Activated CD4-positive, alpha-beta T cell treated with anti-CD3 and anti-CD28 coated beads for 48 hours (primary cell): ENCODE measurements around the gene TCAP.

Experiments used
- DNase-seq: peaks from one replicate; pipeline ENCODE4 v3.0.0-alpha.2; 2020

The TCAP gene

DNA sequence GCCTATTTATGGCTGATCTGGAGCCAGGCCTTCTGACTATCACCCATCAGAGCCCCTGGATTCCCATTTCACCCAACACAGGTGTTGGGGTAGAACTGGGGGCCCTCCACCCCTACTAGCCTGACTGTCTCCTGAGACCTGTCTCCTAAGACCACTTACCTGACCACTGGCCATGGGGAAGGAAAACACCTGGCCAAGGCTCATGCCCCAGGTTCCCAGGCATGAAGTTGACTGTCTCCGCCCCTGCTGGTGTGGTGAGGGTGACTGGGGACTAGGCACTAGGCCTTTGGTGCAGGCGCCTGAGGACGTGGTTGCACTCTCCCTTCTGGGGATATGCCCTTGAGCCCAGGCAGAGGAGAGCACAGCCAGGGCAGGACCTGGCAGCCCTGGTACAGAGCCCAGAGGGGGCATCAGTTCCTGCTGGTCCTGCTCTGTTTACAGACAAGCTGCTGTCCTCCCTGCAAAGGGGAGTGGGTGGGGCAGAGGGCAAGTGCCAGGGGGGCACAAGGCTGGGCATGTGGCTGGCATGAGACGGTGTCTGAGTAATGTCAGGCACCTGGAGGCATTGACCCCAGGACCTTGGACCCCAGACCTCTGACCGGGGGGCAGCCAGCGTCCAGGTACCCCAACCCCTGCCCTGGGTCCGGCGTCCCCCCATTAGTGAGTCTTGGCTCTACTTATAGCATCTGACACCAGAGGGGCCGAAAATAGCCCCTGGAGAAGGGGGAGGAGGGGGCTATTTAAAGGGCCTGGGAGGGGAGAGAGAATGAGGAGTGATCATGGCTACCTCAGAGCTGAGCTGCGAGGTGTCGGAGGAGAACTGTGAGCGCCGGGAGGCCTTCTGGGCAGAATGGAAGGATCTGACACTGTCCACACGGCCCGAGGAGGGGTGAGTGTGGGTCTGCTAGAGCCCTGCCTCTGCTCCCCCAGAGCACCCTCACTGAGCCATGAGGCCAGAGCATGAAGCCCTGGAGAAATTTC is at the start of gene TCAP:
Gene TCAP (plus strand): TSS at position 769 of the 981 bp plus-strand sequence. CDS start 11 bp downstream, at position 780.
- DNase-seq: no peak

GRCh38 chr17:39615434-39615833 is 49.7 kb upstream of the TCAP start:
- no peak for DNase-seq

GRCh38 chr17:39617100-39617445 is 48.1 kb upstream of the TCAP start:
- DNase-seq: no peak

- peak; percentile 67 for DNase-seq
Measured at GRCh38 chr17:39617446-39618245, 47.5 kb upstream of the TCAP start.

- no peak for DNase-seq
Measured at GRCh38 chr17:39618246-39618913, 46.8 kb upstream of the TCAP start.

- DNase-seq: no peak
Measured at GRCh38 chr17:39618956-39619785, 46.0 kb upstream of the TCAP start.

GRCh38 chr17:39619786-39620101 is 45.4 kb upstream of the TCAP start:
- no peak for DNase-seq

- peak; percentile 90 for DNase-seq
Measured at GRCh38 chr17:39621523-39622379, 43.4 kb upstream of the TCAP start.

DNA sequence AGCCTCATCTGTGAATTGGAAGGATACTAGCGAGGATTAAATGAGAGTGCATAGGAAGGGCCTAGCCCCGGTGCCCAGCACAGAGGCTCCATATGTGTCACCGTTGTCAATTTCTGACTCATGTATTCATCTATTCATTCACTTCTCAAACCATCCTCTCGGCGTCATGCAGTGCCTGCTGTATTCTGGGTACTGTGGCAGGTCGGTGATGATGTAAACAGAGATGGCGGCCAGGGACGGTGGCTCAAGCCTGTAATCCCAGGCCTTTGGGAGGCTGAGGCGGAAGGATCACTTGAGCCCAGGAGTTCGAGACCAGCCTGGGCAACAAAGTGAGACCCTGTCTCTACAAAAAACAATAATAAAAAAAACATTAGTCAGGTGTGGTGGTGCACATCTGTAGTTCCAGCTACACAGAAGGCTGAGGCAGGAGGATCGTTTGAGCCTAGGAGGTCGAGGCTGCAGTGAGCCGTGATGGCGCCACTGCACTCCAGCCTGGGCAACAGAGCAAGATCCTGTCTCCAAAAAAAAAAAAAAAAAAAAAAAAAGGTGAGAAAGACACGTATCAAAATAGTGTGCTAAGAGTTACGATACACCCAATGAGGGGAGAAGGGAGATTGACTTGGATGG is 42.7 kb upstream of the TCAP start:
- peak; percentile 69 for DNase-seq

DNA sequence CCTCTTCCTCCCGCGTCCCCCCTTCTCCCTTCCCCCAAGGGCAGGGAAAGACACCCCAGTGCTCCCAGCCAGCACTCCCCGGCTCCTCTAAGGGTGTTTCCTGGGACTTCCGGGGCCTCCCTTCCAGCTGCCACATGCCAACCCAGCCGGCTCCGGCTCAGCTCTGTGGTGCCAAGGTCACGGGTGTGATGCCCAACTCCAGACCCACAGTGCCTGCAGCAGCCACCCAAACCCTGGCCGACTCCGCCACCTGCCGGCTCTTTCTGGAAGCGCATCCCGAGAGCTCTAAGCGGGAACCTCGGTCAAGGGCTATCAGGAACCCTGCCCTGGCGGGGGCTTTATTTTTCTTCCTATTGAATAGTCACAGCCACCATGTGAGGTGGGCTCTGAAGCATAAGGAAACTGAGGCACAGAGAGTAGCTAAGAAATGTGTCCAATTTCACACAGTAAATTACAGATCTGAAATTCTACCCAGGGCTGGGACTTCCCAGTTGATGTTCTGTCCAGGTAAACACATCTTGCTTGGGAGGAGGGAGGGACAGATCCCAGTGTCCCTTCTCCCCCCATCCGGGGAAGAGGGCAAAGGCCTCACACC is 41.7 kb upstream of the TCAP start:
- DNase-seq: peak; percentile 92

- no peak for DNase-seq
Measured at GRCh38 chr17:39624313-39624712, 40.8 kb upstream of the TCAP start.

- no peak for DNase-seq
Measured at GRCh38 chr17:39625198-39625785, 39.9 kb upstream of the TCAP start.

DNA sequence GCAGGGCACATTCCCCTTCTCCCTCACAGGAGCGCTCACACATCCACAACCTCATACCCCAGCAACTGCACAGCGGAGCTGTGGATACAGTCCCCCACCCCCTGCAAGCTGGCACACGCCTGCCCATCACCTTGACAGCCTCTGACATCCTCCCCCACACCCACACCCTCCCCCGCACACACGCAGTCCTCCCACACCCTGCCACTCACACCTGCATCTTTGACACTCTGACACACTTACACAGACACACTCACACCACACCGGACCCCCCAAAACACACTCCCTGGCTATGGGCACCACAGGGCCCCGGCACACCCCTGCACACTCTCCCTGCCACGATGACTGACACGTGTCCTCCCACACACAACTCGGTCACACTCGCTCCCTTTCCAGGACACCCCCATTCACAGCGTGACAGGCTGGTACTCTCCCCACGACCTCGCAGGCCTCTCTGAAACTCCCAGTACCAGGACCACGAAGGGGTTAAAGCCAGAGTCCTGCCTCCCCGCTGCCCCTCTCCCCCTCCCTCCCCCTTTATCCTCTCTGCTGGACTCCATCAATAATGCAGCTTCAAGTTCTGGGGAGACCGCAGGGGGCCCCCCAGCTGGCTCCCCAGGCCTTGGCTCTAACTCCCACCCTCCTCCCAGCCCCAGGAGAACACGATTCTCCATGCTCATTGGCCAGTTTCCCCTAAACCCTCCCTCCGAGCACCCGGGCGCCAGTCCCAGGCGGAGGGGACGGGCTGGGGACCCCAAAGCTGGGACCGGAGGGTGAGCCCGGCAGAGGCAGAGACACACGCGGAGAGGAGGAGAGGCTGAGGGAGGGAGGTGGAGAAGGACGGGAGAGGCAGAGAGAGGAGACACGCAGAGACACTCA is 38.7 kb upstream of the TCAP start, which contains the start of gene PPP1R1B:
Gene PPP1R1B (plus strand): TSS at position 782 of the 876 bp plus-strand sequence. CDS start 441 bp downstream, outside the sequence.
- DNase-seq: peak; percentile 39

- no peak for DNase-seq
Measured at GRCh38 chr17:39627047-39627711, 38.0 kb upstream of the TCAP start.

DNA sequence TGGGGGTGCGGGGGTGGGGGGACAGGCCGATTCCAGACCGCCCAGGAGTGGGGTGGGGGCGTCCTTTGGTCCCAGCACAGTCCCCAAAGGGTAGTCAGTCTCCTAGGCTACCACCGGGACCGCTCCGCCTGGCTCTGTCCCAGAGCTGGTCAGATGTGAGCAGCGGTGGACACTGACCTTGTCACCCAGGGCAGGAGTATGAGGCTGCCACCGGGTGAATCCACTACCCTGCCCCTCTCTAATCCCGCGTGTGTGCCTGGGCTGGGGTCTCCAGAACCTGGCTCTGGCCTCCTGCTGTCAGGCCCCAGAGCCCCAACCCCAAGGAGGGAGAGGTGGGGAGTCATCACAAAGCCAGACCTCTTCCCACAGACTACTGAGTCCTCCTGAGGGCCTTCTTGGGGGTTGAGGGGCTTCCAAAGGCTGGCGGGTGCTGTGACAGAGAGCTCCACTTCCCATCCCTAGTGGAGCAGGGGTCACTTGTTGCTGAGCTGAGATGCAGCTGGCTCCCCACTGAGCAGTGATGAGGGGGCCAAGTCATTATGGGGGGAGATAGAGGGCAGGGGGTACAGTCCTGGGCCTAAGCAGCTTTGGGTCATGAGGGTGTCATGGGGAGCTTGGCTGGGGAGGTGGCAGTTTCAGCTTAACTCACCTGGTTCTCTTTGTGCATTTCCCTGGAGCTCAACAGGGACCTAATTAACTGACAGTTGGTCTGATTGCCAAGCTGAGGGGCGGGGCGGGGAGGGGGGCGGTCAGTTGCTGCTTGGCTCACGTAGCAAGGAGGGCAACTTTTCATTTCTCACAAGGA is 37.2 kb upstream of the TCAP start:
- no peak for DNase-seq

GRCh38 chr17:39628655-39629493 is 36.3 kb upstream of the TCAP start:
- DNase-seq: no peak

- DNase-seq: no peak
Measured at GRCh38 chr17:39629494-39629880, 35.7 kb upstream of the TCAP start.
